Measurements from ENCODE around the gene PODXL2.
A peak's percentile ranks its signal among the peaks of the same experiment; 100 is the strongest.

Gene PODXL2

DNA sequence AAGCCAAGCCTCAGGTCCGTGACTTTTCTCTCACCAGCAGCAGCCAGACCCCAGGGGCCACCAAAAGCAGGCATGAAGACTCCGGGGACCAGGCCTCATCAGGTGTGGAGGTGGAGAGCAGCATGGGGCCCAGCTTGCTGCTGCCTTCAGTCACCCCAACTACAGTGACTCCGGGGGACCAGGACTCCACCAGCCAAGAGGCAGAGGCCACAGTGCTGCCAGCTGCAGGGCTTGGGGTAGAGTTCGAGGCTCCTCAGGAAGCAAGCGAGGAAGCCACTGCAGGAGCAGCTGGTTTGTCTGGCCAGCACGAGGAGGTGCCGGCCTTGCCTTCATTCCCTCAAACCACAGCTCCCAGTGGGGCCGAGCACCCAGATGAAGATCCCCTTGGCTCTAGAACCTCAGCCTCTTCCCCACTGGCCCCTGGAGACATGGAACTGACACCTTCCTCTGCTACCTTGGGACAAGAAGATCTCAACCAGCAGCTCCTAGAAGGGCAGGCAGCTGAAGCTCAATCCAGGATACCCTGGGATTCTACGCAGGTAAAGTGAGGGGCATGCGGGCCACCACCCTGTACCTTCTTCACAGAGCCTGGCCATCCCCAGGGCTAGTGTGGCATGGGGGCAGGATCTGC is 31.8 kb downstream of the PODXL2 start:
- no peak for DNase-seq

DNA sequence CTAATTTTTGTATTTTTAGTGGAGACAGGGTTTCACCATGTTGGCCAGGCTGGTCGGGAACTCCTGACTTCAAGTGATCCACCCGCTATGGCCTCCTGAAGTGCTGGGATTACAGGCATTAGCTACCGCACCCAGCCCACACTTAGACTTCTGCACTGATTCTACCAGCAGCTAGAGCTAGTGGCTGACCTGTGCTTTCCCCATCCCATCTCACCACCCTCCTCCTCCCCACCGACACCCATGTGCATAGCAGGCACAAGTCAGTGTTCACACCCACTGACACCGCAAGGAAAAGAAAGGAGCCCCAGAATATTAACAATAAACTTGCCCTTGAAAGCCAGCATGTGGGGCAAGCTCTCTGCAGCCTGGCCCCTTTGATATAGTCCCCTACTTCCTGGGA is 32.6 kb downstream of the PODXL2 start:
- DNase-seq, result no peak

DNA sequence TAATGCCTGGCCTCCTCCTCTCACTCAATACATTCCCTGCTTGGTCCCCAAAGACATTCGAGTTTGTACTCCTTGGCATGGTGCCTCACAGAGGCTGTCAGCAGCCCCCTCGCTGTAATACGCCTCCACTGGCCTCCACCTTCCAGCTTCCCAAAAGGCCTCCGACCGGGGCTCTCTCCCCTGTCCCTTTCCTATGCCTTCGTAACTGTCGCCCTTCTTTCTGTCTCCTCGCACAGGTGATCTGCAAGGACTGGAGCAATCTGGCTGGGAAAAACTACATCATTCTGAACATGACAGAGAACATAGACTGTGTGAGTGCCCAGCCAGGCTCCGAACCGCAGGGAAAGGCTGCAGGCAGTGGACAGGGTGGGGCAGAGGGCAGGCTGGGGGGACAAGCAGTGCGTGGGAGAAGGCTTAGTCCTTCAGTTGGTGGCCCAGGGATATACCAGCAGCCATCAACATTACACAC is 33.0 kb downstream of the PODXL2 start:
- no peak for DNase-seq

DNA sequence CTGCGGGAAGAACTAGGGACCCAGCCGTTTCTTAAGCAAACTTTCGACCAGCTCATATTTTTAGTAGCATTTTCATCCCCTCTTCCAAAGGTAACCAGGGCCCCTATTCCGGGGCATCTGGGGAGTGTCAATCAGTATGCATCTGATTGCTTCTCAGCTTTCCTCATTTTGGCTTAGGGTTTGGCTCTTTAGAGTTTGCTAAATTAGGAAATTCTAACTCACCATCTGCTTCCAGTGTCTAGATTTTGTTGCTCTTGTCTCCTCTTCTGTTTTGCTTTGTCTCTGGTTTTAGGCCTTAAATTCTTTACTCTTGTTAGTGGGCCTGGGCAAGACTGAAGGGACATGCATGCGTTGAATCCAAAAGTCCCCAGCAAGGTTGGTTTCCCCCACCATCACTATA is 34.2 kb downstream of the PODXL2 start:
- DNase-seq, result no peak

DNA sequence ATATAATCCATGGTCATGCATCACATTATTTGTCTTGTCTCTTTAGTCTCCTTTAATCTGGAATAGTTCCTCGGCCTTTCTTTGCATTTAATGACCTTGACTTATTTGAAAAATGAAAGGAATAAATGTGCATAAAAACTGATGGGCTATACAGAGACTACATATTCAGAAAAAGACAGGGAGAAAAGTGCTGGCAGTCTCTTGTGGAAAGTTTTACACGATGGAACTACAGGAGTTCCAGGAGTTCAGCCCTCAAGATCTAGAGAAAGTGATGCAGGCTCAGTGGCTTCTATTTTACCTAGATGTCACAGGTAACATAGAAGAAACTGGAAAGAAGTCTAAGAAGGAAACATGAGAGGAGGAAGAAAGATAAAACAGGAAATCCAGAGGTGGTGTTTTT is 36.2 kb downstream of the PODXL2 start:
- no peak for DNase-seq

DNA sequence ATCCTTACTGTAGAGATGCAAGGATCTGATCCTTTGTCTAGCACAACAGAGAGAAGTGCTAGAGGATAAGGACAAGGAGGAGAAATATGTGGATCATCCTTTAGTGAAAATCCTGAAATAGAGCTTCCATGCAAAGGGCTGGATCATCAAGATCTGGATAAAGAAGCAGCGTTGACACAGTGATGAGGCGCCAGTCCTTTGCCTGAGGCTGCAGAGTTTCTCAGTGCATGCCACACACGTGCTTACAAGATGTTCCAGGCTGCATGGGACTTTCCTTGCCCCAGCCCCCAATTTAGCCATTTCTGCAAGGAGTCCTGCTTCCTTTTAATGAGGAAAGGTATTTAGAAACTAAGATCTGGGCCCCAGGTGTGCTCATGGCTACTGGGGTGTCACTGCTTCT is 36.6 kb downstream of the PODXL2 start:
- no peak for DNase-seq

DNA sequence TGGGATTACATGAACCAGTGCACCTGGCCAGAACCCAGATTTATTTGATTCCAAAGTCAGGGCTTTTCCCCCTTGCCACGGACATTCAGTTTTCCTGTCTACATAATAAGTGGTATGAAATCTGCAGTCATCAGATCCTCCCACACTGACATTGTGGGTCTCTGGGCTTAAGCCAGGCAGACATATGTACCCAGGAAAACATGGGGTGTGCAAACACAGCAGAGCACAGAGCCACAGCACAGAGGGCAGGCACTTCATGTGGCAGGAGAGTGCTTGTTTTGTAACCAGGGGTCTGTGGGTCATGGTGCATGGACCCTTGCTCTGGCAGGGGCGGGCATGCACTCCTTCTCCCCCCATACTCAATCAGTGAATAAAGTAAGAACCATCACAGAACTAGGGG is 37.7 kb downstream of the PODXL2 start:
- no peak for DNase-seq

DNA sequence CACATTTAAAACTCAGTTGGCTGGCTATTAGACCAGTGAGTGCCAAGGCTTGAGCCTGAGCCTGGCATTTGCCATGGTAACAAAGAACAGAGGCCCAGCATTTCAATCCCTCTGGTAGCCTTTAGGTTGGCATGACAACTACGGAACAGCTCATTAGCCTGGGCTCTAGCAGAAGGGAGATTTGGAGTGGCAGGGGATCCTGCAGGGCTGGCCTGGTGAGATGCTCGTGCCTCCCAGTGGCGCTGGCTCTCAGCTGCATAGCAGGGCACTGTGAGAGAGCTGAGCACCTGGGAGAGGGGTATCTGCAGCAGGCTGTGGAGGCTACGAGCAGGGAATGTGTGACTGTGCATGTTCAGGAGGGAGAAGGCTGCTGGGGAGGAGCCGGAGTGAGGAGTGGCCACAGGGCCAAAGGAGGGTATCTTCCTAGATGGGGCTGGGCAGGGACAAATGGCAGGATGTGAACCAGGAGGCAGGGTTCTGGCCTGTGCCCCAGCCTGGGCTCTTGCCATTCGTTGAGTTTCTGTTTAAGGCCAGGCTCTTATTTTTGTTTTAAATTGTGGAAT is 38.2 kb downstream of the PODXL2 start:
- DNase-seq, result no peak

DNA sequence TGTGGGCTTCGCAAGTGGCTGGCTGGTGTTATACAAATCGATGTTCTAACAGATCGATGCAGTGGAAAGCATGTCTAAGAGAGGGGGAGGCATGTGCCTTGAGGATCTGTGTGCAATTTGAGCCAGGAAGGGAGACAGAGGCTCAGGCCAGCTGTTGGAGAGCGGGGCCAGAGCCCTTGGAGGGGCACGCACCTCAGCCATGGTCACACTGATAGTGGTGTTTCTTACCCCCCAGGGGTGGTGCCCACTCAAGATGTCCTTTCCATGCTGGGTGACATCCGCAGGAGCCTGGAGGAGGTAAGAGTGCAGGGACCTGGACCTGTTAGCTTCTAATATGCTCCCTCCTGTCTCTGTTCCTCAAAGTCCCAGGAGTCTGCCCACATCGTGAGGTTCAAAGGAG is 39.9 kb downstream of the PODXL2 start:
- DNase-seq, result no peak

DNA sequence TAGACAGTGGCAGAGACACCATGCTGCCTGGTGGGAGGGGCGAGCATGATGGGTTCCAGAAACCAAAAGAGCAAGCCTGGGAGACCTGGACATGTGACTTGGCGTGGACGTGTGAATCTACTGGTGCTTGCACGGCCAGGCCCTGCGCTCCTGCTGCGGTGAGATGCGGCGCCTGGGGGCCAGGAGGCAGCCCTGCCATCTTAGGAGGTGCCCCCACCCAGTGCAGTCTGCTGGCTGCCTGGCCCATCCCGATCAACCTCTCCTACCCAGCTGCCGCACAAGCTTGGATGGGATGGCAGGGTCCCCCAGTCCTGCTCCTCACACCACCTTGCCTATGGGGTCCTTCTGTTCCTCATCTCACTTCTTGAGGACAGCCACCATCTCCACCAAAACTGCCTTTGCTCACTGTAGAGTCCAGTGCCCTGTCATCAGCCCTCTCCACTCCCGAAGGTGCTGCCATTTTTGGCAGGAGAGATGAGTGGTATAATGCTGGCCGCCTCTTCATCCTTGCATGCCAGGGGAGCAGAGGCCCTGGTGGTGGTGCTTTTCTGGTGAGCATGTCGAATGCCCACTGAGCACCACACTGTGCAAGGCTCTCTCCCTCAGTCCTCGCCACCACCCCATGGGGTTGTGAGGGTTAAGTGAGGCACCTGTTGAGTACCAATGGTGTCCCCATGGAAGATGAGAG is 40.7 kb downstream of the PODXL2 start:
- no peak for DNase-seq

DNA sequence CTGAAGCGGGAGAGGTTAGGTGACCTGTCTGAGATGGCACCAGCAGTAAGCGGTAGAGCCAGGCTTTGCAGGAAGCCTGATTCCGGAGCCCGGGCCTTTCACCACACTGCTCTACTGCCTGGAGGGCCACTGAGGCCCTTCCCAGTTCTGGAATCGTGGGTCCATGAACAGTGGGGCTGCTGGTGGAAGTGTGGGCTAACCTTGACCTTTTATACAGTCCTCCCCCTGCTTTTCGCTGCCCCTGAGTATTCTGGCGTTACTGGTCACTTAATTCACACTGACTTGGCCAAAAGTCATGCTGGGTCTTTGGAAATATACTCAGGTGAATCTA is 41.2 kb downstream of the PODXL2 start:
- no peak for DNase-seq

DNA sequence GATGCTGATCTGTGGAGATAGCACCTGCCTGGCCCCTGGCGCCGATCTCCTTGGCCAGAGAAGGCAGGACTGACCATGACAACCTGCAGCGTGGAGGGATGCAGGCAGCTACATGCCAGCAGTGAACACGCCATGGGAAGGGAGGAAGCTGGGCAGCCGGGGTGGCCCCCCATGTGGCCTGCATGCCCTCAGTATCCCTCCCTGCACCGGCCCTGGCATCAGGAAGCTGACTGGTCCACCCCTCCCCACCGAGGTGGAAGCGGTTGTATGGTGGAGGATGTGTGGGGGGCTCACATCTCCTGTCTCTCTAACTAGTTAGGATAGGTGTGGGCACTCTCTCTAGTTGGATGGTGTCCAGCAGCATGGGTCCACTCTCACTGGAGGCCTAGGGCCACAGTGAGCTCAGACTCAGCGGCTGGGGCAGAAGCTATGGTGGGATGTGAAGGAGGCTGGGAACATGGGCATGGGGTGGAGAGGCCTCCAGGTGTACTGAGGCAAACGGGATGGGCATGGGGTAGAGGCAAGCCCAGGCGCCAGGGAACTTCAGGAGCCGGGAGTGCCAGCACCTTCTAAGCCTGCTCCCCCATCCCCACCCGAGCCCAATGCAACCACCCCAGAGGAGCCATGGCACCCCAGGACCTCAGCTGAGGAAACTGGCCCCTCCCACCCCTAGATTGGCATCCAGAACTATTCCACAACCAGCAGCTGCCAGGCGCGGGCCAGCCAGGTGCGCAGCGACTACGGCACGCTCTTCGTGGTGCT is 42.0 kb downstream of the PODXL2 start:
- DNase-seq, result no peak

DNA sequence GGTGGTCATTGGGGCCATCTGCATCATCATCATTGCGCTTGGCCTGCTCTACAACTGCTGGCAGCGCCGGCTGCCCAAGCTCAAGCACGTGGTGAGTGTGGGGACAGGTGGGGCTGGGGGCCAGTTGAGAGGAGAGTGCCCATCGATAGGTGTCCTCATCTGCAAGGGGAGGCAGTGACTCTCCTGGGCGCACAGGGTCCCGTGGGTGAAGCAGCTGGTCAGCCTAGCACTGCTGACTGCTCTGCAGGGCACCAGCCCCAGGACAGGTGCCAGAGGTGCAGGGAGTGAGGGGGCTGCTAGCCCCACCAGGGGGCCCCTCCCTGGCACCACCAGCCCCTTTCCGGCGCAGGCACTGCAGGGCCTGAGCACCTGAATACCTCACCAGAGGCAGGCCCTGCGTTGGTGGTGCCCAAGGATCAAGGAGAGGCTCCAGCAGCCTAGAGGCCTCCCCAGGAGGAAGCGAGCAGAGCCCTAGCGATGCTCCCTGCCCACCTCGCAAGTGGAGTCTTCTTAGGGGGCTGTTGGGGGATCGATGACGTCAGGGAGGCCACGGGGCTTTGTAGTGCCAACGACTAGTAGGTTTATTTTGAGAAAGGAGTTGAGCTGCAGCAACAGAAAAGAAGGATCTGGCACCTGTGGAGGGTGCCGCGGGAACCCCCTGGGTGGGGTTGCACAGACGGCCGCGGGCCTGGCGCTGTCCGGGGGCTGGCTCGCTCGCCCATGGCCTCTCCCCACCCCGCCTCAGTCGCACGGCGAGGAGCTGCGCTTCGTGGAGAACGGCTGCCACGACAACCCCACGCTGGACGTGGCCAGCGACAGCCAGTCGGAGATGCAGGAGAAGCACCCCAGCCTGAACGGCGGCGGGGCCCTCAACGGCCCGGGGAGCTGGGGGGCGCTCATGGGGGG is 42.8 kb downstream of the PODXL2 start:
- peak; percentile 31 for DNase-seq

DNA sequence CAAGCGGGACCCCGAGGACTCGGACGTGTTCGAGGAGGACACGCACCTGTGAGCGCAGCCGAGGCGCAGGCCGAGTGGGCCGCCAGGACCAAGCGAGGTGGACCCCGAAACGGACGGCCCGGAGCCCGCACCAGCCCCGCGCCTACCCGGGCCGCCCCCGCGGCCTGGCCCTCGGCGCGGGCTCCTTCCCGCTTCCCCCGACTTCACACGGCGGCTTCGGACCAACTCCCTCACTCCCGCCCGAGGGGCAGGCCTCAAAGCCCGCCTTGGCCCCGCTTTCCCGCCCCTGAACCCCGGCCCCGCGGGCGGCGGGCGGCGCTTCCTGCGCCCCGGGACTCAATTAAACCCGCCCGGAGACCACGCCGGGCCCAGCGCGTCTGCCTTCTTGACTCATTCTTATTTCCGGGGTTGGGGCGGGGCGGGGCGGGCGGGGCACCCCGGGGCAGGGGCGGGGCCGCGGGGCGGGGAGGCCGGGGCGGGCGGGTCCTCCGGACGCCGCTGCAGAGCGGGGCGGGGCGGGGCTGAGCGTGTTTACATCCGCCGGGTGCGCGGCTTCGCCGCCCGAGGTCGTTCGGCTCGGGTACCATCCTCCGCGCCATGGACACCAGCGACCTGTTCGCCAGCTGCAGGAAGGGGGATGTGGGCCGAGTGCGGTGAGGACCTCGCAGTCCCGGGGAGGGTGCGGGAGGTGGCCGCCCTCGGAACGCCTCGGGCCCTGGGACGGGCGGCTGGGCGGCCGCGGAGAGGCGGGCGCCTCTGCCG is 43.6 kb downstream of the PODXL2 start, which contains the start of gene ABTB1:
Gene ABTB1 (plus strand): TSS at position 524 of the 762 bp plus-strand sequence. CDS start 74 bp downstream, at position 598.
- peak; percentile 94 for DNase-seq

DNA sequence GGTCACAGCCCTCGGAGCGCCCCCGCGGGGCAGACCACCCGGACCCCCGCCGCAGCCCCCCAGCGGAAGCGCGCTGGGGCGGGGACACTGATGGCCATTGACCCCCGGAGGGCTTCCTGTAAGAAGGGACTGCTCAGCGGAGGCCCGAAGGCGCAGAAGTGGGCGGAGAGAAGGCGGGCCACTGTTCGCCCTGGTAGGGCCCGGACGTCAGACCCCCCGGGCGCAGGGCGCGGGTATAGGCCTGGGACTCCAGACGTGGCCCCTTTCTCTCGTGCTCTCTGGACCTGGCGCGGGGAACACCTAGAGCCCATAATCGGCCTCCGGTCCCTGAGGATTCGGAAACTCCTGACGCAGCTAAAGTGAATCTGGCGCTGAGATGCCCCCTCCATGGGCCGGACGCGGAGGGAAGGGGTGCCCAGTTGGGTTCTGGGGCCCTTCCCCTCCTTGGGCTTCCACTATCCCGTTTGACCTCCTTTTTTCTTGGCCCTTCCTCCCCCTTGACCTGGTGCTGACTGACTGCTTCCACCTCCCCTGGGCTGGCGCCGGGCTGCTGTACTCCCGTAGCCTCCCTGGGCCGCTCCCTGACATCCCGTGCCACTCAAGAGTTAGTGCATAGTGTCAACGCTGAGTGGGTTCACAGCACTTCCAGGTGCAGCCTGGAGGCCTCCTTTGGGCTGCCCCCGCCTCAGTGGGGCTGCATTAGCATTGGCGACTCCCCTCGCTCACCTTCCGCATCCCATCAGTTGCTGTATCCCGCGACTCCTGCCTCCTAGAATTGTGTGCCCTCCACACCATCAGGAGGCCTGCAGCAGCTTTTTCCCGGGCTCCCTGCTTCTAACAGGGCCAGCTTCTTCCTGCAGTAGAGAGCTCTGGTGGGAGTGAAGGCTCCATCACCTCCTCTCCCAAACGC is 44.5 kb downstream of the PODXL2 start:
- DNase-seq, result peak; percentile 82

DNA sequence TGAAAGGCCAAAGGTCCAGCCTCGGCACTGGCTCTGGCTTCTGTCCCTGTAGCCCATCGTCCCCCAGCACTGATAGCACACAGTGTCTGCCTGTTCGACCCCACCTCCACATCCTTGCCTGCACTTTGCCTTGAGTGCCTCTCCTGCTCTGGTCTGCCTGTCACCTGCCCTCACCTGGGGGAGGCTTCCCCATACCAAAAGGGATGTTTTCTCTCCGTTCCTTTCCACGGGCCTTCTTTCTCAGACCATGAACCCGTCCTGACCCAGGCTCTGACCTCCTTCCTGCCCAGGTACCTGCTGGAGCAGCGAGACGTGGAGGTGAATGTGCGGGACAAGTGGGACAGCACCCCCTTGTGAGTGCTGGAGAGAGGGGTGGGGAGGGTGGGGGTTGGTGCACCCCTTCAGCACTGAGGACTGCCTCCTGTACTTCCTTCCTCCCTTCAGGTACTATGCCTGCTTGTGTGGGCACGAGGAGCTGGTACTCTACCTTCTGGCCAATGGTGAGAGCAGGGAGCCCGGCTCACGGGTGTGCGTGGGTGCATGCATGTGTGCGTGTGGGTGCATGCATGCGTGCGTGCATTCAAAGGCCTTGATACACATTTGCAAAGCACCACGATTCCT is 45.2 kb downstream of the PODXL2 start:
- no peak for DNase-seq

DNA sequence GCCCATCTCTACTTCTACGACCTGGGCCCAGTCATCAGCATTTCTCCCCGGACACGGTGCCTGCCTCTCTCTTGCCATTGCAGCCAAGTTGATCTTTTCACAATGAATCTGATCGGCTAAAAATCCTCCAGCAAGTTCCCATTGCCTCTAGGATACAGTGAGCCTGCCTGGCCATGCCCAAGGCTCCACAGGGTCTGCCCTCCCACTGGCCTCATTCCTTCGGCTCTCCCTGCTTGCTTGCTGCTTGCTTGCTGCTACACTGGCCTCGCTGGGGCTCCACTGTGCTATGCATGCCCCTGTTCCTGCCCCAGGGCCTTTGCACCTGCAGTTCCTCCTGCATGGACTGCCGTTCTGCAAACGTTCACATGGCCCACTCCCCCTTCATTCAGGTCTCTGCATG is 45.8 kb downstream of the PODXL2 start:
- no peak for DNase-seq

DNA sequence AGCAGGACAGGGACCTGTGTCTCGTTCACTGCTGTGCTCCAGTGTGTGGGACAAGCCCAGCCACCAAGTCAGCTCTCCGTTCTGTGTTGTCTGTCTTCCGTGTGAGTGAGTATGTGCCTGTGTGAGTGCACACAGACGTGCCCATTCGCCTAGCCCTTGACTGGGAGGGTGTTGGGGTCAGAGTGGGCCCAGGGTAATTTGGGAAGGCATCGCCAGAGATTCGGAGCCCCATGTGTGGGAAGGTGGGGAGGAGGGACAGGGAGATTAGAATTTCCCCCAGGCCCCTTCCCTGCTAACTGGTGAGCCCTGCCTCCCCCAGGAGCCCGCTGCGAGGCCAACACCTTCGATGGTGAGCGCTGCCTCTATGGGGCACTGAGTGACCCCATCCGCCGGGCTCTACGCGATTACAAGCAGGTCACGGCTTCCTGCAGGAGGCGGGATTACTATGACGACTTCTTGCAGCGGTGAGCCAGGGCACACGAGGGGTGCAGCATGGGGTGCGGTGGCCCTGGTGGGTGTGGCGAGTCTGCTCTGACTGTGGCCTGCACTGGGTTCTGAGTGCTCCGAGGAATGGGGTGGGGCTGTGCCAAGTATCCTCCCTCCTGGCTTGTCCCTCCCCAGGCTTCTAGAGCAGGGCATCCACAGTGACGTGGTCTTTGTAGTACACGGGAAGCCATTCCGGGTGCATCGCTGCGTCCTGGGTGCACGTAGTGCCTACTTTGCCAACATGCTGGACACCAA is 46.8 kb downstream of the PODXL2 start:
- no peak for DNase-seq

DNA sequence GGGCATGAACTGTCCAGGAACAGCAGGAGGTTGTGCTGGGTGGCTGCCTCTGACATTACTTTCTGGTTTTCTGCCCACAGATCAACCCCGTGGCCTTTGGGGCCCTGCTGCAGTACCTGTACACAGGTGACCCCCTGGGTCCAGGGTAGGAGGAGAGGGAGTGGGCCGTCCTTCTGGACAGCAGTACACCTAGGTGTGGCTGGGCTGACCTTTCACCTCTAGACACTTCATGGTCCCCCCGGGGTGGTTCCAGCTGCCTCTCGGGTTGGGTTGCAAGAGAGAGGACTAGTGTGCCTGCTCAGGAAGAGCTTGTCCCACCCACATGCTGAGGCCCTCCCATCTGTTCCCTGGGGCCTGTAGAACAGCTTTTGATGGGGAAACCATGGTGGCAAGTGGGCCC is 47.5 kb downstream of the PODXL2 start:
- no peak for DNase-seq

DNA sequence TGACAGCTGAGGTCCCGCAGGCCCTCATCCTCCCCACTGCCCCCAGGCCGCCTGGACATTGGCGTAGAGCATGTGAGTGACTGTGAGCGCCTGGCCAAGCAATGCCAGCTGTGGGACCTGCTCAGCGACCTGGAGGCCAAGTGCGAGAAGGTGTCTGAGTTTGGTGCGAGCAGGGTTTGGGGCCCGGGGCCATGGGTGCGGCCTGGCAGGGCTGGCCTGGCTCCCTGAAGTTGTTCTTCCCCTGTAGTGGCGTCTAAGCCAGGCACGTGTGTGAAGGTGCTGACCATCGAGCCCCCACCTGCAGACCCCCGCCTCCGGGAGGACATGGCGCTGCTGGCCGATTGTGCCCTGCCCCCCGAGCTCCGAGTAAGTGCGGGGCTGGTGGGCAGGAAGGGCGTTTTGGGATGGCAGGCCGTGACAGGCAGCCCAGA is 48.0 kb downstream of the PODXL2 start:
- DNase-seq, result no peak
